ENCODE results near the gene ACBD3.

ACBD3 gene

DNA sequence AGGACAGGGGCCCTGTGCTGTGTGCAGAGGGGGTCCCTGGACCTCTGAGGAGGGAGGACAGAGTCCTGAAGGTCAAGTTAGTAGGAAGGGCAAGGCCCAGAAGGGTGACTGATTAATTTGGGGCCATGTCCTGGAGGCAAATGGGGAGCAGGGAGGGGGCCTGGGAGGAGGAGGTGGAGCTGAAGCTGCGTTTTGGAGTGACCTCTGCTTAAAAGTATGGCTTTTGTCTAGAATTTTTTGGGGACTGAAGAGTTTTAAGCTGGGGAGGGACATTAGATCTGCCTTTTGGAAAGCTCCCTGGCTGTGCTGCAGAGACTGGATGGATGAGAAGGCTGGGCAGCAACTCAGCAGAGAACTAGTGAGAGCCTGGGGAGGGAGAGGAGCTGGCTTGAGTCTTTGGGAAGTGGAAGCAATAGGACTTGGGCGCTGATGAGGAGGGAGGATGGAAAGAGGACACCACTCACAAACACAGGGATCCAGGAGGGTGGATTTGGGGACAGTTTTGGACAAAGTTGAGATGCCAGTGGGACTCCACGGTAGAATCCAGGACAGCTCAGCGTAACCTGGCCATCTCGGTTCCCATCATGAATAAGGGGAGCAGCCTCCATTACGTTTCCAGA is 52.9 kb downstream of the ACBD3 start:
- no peak overlapping the region for H3K27ac Mint-ChIP-seq

DNA sequence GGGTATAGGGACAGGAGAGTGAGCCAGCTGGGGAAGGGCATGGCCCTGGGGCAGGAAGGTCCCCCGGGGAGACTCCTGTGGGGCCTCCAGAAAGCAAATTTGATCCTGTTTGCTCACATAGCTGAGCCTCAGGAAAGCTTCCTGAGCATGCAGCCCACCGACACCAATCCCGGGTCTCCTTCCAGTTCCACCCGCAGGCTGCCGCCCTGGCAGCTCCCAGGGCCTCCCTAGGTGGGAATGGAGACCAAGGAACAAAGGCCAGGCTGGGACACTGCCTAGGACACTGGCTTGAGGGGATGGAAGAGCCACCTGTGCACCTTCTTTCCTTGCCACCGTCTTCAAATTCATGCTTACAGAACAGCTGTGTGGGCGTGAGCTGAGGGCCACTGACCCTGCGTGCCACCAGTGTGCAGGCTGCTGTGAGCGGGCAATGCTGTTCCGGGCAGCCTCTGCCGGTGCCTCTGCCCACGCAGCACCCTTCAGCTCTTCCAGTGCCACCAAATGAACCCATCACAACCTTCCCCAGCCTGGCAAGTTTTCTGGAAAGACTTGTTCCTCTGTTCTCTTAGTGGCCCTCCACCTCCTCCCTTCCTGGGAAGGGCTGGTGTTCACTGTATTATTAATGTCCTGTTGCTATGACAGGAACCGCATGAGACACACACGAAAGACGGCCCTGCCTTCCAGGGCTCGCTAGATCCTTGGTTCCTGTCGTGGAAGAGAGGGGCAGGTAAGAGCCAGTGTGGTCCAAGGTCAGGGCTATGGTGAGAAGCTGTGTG is 53.6 kb downstream of the ACBD3 start:
- H3K9me3 Mint-ChIP-seq = no peaks in the 10 kb centered on the region
- no peak for DNase-seq
- H3K4me3 Mint-ChIP-seq = no peak overlapping the region
- peak overlapping the region; percentile 35 for H3K27ac Mint-ChIP-seq
- no peaks in the 10 kb centered on the region for H3K36me3 Mint-ChIP-seq (ENCODE audit: low read depth)
- H3K27me3 Mint-ChIP-seq = no peaks in the 10 kb centered on the region
- no peak for ATAC-seq
- H3K4me1 Mint-ChIP-seq = peaks cover 2% of the 10 kb centered on the region

More for the DNA sequence above, 52.9 kb downstream of the ACBD3 start:
- Mint-ChIP-seq H3K9me3 (no peaks in the 10 kb centered on the region), H3K27me3 (no peaks in the 10 kb centered on the region), H3K4me3 (no peak overlapping the region), H3K36me3 (ENCODE audit: low read depth) (no peaks in the 10 kb centered on the region), H3K4me1 (peaks cover 2% of the 10 kb centered on the region)
- no peak for ATAC-seq
- DNase-seq = no peak

DNA sequence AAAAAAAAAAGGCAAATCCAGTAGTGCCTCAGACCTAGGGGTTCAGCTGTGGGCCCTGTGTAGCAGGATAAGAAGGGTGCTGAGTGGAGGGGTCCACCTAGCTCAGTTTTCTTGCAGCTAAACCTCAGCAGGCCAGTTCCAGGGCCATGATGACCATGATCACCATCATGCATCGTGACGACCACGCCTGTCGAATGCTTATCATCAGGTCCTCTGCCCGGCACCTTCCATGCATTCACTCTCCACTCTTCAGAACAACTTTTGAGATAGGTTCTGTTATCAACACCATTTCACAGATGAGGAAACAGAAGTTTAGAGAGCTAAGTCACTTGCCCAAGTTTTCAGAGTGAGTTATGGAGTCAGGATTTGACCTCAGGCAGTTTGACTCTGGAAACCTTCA is 54.9 kb downstream of the ACBD3 start:
- no peak overlapping the region for H3K4me3 Mint-ChIP-seq

GRCh38 chr1:226129230-226129629 is 57.3 kb downstream of the ACBD3 start:
- no peak for DNase-seq
- Mint-ChIP-seq H3K36me3 (ENCODE audit: low read depth) (no peaks in the 10 kb centered on the region), H3K4me1 (peaks cover 16% of the 10 kb centered on the region), H3K27me3 (no peaks in the 10 kb centered on the region), H3K9me3 (no peaks in the 10 kb centered on the region), H3K4me3 (no peak overlapping the region), H3K27ac (no peak overlapping the region)
- no peak for ATAC-seq

More for the DNA sequence above, 54.9 kb downstream of the ACBD3 start:
- H3K27ac Mint-ChIP-seq = no peak overlapping the region
- no peaks in the 10 kb centered on the region for H3K9me3 Mint-ChIP-seq
- ATAC-seq (no peak), DNase-seq (no peak)
- H3K27me3 Mint-ChIP-seq = no peaks in the 10 kb centered on the region
- no peaks in the 10 kb centered on the region for H3K36me3 Mint-ChIP-seq (ENCODE audit: low read depth)
- H3K4me1 Mint-ChIP-seq = peaks cover 9% of the 10 kb centered on the region

- H3K27me3 Mint-ChIP-seq = no peaks in the 10 kb centered on the region
- H3K27ac Mint-ChIP-seq = no peak overlapping the region
- no peak overlapping the region for H3K4me3 Mint-ChIP-seq
- no peaks in the 10 kb centered on the region for H3K36me3 Mint-ChIP-seq (ENCODE audit: low read depth)
- no peaks in the 10 kb centered on the region for H3K9me3 Mint-ChIP-seq
- no peak for DNase-seq
- H3K4me1 Mint-ChIP-seq = peaks cover 22% of the 10 kb centered on the region
- no peak for ATAC-seq
Measured at GRCh38 chr1:226128487-226129075, 58.0 kb downstream of the ACBD3 start.

GRCh38 chr1:226126824-226127569 is 59.5 kb downstream of the ACBD3 start:
- Mint-ChIP-seq H3K27ac (peak overlapping the region; percentile 68), H3K9me3 (no peaks in the 10 kb centered on the region), H3K36me3 (ENCODE audit: low read depth) (no peaks in the 10 kb centered on the region), H3K27me3 (no peaks in the 10 kb centered on the region), H3K4me1 (peaks cover 29% of the 10 kb centered on the region), H3K4me3 (peak overlapping the region; percentile 6)
- no peak for ATAC-seq
- no peak for DNase-seq

DNA sequence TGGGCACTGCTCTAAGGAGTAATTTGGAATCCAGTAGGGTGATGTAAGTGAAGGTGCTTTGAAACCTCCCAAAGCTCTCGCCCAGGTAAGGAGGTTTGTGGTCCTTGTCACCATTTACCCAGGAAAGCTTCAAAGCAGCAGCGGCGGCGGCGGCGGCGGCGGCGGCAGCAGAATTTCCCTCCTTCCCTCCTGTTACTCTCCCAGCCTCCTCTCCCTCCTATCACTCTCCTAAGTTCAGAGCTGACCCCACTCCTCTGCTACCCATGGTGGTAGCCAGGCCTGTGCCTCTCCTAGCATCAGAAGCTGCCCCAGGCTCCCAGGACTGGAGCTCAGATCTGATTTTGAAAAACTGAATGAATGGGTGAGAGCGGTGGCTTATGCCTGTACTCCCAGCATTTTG is 60.7 kb downstream of the ACBD3 start:
- H3K4me3 Mint-ChIP-seq = no peak overlapping the region
- H3K9me3 Mint-ChIP-seq = no peaks in the 10 kb centered on the region
- H3K4me1 Mint-ChIP-seq = peaks cover 32% of the 10 kb centered on the region
- no peak for DNase-seq
- H3K36me3 Mint-ChIP-seq (ENCODE audit: low read depth) = no peaks in the 10 kb centered on the region
- H3K27ac Mint-ChIP-seq = no peak overlapping the region
- ATAC-seq = no peak
- H3K27me3 Mint-ChIP-seq = no peaks in the 10 kb centered on the region

GRCh38 chr1:226125097-226125630 is 61.4 kb downstream of the ACBD3 start:
- Mint-ChIP-seq H3K27me3 (no peaks in the 10 kb centered on the region), H3K4me1 (peaks cover 39% of the 10 kb centered on the region), H3K36me3 (ENCODE audit: low read depth) (no peaks in the 10 kb centered on the region), H3K4me3 (no peak overlapping the region), H3K27ac (peak overlapping the region; percentile 15), H3K9me3 (no peaks in the 10 kb centered on the region)
- peak; percentile 94 for DNase-seq
- ATAC-seq = peak; percentile 47

- H3K27me3 Mint-ChIP-seq = no peaks in the 10 kb centered on the region
- no peak for DNase-seq
- H3K4me1 Mint-ChIP-seq = peaks cover 44% of the 10 kb centered on the region
Measured at GRCh38 chr1:226123591-226124471, 62.7 kb downstream of the ACBD3 start.

DNA sequence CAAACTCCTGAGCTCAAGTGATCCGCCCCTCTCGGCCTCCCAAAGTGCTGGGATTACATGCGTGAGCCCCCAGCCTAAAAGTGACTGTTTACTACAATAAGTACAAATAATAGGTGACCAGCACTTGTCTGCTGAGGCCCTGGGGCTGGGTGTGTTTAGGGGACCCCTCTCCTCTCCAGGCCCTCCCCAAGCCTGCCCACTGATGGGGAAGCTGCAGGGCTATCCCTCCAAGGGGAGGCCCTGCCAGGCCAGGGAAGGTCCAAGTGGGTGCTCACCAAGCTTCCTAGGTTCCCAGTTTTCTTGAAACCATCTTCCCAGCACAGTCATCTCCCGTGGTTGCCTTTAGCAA is 63.4 kb downstream of the ACBD3 start:
- ATAC-seq = no peak

More at GRCh38 chr1:226123591-226124471, 62.7 kb downstream of the ACBD3 start:
- H3K27ac Mint-ChIP-seq = peak overlapping the region; percentile 71
- no peaks in the 10 kb centered on the region for H3K36me3 Mint-ChIP-seq (ENCODE audit: low read depth)
- peak overlapping the region; percentile 78 for H3K4me3 Mint-ChIP-seq
- no peak for ATAC-seq
- no peaks in the 10 kb centered on the region for H3K9me3 Mint-ChIP-seq

GRCh38 chr1:226121587-226122400 is 64.7 kb downstream of the ACBD3 start:
- ATAC-seq (peak; percentile 76), DNase-seq (peak; percentile 81)
- Mint-ChIP-seq H3K9me3 (no peaks in the 10 kb centered on the region), H3K4me1 (peaks cover 37% of the 10 kb centered on the region), H3K27ac (no peak overlapping the region), H3K36me3 (ENCODE audit: low read depth) (no peaks in the 10 kb centered on the region), H3K4me3 (peak overlapping the region; percentile 78), H3K27me3 (no peaks in the 10 kb centered on the region)

More for the DNA sequence above, 63.4 kb downstream of the ACBD3 start:
- peak overlapping the region; percentile 89 for H3K27ac Mint-ChIP-seq
- no peaks in the 10 kb centered on the region for H3K27me3 Mint-ChIP-seq
- no peak for DNase-seq
- peak overlapping the region; percentile 78 for H3K4me3 Mint-ChIP-seq
- peaks cover 44% of the 10 kb centered on the region for H3K4me1 Mint-ChIP-seq
- no peaks in the 10 kb centered on the region for H3K36me3 Mint-ChIP-seq (ENCODE audit: low read depth)
- H3K9me3 Mint-ChIP-seq = no peaks in the 10 kb centered on the region

DNA sequence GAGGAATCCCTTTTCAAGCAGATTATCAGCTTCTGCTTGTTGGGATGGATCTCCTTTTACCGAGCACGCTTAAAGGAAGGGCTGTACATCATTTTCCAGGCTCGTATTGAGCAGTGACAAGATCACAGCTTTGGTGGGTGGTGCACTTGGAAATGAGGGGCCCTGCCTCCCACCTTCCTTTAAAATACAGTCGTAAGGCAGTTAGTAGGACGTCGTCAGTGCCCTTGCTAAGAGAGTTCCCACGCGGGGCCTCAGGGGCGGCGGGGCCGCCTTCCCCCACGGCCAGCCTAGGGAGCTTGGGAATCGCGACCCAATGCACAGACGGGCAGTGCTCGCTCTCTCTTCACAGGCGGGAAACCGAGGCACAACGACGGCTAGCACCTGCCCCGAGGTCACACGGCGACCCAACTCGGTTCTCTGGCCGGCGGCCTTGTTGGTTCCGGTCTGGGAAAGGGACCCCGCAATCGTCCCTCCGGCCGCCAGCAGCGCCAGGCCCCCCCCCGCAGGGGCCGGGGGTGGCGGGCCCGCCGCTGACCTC is 65.4 kb downstream of the ACBD3 start:
- Mint-ChIP-seq H3K27me3 (no peaks in the 10 kb centered on the region), H3K4me3 (peak overlapping the region; percentile 75), H3K9me3 (no peaks in the 10 kb centered on the region), H3K4me1 (peaks cover 37% of the 10 kb centered on the region), H3K36me3 (ENCODE audit: low read depth) (no peaks in the 10 kb centered on the region), H3K27ac (peak overlapping the region; percentile 81)
- DNase-seq (no peak), ATAC-seq (no peak)

DNA sequence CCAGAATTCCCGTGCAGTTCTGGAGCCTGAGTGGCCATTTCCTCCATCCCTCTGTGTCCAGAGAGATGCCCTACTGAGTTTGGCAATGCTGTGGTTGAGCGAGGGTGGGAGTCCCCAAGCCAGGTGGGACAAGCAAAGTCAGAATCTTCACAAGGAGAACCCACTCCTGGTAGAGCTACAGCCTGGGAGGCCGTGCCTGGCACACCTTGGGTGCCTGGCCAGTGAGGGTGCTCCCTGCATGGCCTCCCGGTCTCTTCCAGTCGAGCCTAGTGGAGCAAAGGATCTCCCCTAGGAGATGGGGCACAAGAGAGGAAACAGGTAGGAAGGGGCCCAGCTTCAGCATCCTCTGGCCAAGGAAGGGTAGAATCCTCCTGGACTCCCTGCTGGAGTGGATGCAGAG is 66.1 kb downstream of the ACBD3 start:
- Mint-ChIP-seq H3K9me3 (no peaks in the 10 kb centered on the region), H3K4me1 (peaks cover 36% of the 10 kb centered on the region), H3K27ac (no peak overlapping the region), H3K36me3 (ENCODE audit: low read depth) (no peaks in the 10 kb centered on the region), H3K4me3 (no peak overlapping the region), H3K27me3 (no peaks in the 10 kb centered on the region)
- ATAC-seq = no peak
- no peak for DNase-seq

Measured in activated naive CD8-positive, alpha-beta T cell treated with anti-CD3 and anti-CD28 coated beads, Interleukin-2, amount 50 U/mL, for 24 hours (primary cell).